GM18498 (cell line): ENCODE results near the gene PHPT1.
"Not testable (repeated sequence)": the region's sequence is repeated elsewhere in the genome, so short reads cannot be mapped to it uniquely, and the experiment has no call there.

ENCODE experiments used
- ATAC-seq: cut with Tn5 transposase; IDR thresholded peaks from one replicate; pipeline ENCODE4 v1.9.1; 2021; ENCODE audit warnings: mild to moderate bottlenecking, moderate library complexity; ENCODE audit not compliant: unreplicated experiment

The PHPT1 gene

DNA sequence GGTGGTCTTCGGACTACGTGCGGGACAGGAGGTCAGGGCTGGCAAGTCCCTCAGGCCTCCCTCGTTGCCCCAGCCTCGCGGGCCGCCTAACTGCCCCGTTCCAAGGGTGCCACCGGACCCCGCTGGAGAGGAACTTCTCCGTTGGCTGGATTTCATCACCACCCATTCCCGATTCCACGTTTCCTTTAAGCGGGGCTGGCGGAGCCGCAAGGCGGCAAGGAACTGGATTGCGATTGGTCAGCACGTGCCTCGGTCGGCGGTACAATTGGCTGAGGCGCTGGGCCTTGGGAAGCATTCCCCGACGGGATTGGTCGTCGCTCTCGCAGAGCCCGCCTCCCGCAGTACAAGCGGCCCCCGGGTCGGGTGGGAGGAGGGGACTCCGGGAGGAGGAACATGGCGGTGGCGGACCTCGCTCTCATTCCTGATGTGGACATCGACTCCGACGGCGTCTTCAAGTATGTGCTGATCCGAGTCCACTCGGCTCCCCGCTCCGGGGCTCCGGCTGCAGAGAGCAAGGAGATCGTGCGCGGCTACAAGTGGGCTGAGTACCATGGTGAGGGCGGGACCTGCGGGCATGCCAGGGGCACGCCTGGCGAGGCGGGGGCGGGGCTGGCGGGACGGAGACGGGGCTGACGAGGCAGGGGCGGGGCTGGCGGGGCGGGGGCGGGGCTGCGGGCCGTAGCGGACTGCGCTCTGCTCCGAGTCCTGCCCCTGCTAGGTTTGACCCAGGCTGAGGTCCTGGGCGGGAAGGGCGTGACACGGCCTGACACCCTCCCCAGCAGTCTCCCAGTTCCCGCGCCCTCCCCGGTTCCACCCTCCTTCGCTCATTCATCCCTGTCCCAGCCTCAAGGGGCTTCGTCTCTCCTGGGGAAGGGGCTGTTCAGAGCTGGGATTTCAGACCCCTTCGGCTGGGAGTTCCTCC, at the start of gene PHPT1:
Gene PHPT1 (plus strand): TSS at position 372 of the 922 bp plus-strand sequence. CDS start 22 bp downstream, at position 394.
- peak; percentile 82 for ATAC-seq

DNA sequence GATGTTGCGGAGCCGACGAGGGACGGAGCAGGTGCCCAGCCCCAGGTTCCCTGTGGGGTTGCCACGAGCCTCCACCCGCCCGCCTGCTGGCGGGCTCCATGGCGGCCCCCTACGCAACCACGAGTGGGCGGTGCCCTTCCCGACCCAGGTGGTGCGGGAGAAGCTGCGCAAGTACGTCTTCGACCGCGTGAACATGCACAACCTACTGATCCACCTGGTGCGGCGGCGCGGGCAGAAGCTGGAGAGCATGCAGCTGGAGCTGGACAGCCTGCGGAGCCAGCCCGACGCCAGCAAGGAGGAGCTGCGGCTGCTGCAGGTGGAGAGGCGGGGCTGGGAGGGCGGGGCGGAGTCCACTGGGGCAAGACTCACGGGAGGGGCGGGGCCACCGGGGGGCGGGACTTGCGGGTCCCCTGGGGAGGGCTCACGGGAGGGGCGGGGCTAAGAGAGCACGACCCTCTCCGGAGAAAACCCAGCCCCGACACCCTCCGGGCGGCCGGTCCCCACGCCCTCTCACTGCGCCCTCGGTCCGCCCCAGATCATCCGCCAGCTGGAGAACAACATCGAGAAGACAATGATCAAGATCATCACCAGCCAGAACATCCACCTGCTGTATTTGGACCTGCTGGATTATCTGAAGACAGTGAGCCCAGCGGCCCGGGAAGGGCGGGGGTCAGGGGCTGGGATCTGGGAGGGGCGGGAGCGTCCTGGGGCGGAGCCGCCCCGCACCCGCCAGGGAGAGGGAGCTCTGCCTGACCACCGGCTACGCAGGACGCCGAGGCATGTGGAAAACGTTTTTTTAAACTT, 49.2 kb upstream of the PHPT1 start:
- ATAC-seq, result peak; percentile 73

GRCh38 chr9:136802321-136802720, 46.9 kb upstream of the PHPT1 start:
- no peak for ATAC-seq

DNA sequence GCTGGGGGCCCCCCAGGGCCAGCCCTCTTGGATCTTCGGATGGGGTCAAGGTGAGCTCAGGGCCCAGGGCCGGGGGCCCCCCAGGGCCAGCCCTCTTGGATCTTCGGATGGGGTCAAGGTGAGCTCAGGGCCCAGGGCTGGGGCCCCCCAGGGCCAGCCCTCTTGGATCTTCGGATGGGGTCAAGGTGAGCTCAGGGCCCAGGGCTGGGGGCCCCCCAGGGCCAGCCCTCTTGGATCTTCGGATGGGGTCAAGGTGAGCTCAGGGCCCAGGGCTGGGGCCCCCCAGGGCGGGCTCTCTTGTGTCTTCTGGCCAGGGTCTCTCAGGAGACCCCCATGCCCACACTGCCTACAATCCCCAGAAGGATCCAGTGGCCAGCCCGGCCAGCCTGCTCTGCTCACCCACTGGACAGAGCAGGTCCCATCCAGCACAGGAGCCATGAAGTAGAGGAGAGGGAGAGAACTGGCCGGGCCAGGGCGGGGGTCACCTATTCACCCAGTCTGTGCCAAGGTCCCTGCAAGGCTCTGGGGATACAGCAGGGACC, 46.1 kb upstream of the PHPT1 start:
- not testable (repeated sequence) for ATAC-seq

DNA sequence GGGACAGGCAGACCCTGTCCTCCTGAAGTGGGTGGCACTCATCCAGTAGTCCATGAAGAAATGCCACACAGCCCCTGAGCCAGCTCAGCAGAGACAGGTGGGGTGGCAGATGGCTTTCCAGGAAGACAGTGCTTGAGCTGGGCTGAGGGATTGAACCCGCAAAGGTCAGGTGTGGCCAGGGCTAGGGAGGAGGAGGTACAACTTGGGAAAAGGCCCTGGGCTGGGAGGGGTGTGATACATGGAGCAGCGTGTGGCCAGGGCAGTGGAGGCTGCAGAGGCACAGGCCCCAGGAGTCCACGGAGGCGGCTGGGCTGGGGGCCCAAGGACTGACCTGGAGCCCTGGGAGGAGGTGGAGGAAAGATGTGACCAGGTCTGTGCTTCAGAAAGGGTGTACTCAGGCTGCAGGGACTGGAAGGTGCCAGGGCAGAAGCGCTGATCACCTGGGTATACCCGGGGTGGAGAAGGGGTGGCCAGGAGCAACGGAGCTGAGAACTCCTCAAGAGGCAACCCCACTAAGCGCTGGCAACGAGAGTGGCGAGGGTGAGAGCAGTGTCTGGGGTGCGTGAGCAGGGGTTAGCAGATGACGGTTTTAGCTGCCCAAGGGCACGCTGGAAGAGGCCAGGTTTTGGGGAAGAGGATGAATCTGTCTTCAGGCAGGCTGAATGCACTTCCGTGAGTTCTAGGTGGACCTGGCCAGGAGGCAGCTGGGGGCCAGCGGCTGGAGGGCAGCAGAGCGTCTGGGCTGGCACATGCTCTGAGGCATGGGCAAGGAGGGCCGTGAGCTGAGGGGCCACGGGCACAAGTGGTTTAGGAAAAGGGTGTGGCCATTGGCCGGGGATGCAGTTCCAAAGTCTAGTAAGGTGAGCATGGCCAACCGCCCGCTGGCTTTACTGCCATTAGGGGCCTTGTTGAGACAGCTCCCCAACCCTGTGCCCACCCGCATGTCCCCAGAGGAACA, 45.4 kb upstream of the PHPT1 start:
- no peak for ATAC-seq

GRCh38 chr9:136804509-136805206, 44.6 kb upstream of the PHPT1 start:
- no peak for ATAC-seq

DNA sequence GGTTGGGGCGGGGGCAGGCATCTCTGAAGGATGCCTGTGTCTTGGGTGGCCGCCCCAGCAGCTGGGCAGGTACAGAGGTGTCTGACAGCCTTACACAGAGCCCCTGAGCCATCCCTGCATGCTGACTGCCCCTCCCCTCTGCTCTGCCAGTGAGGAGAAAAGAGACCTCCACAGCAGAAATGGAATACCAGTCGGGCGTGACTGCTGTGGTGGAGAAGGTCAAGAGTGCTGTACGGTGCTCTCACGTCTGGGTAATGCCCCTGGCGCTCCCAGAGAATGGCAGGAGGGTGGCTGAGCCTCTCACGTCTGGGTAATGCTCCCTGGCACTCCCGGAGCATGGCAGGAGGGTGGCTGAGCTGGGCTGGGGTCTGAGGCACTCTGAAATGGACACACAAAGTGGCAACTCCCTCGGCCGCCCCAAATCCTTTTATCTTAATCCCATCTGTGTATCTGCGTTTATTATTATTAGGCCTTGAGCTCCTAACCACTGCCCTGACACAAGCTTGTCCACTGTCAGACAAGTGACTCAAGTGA, 43.9 kb upstream of the PHPT1 start:
- ATAC-seq, result no peak

DNA sequence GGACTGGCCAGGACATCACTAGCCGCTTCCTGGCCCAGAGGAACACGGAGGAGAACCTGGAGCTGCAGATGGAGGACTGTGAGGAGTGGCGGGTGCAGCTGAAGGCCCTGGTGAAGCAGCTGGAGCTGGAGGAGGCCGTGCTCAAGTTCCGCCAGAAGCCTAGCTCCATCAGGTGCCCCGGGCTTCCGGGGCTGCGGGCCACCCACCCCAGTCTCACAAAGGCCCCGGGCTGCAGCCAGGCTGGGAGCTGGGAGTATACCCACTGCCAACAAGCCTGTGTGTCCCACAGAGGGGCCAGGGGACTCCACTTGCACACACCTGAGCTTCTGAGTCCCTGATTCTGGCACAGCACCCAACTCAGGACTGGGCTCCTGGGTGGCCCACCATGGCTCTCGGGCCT, 43.1 kb upstream of the PHPT1 start:
- no peak for ATAC-seq

- ATAC-seq, result no peak
Measured at GRCh38 chr9:136806631-136807201, 42.5 kb upstream of the PHPT1 start.

- ATAC-seq, result peak; percentile 80
Measured at GRCh38 chr9:136807281-136808074, 41.7 kb upstream of the PHPT1 start, which contains the start of gene RABL6. Gene RABL6 (plus strand): TSS chr9:136807948. CDS start chr9:136808197, 249 bp downstream.

GRCh38 chr9:136808075-136808805, 41.0 kb upstream of the PHPT1 start:
- peak; percentile 44 for ATAC-seq

- ATAC-seq, result no peak
Measured at GRCh38 chr9:136808806-136809158, 40.4 kb upstream of the PHPT1 start.

- ATAC-seq, result no peak
Measured at GRCh38 chr9:136814725-136815421, 34.3 kb upstream of the PHPT1 start.

GRCh38 chr9:136815422-136815782, 33.8 kb upstream of the PHPT1 start:
- no peak for ATAC-seq

DNA sequence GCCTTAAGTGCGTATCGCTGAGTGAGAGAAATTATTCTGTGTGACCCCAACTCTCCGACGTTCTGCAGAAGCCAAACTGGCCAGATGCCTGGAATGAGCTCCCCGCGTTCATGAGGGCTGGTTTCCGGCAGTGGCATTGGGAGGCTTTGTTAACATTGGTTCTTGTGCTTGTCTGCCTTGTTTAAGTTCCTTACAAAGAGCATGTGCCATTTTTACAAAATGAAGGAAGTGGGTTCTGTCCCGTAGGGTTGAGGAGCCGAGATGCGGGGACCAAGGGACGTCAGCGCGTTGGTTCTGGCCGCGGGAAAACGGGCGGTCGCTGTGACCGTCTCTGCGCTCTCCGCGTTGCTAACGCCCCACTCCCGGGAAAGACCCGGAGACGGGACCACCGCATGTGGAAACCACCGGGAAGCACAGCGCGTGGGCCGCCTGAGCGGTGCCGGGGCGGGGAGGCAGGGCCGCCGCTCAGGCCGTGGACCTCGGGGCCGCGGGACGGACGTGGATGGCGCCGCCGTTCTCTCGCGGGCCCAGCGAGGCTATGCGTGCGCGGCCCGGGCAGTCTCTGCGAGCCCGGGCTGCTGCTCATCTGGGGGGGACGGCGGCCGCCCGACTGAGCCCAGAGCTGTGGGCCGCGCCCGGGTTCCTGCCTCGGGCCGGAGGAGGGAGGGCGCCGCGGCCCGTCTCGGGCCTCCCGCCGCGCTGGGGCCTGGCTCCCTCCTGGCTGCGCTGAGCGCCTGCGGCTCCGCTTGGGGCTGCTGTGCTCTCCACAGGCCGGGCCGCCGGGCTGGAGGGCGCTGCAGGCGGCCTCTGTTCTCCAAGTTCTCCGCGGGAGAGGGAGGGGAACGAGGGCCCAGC, 28.0 kb upstream of the PHPT1 start:
- ATAC-seq, result no peak

- no peak for ATAC-seq
Measured at GRCh38 chr9:136821826-136822544, 27.2 kb upstream of the PHPT1 start.
